IMR-90 (cell line): Measurements from ENCODE around the gene PSMD14. TPM values are rescaled to one million over a fixed set of nuclear protein-coding genes. Genes with fewer than 3 reads are reported as not detected.

Experiments used
- ATAC-seq: fragments of 200-7000 bp; cut with Tn5 transposase; 2 replicates; pipeline ENCODE4 v1.9.1; 2020; ENCODE audit warnings: low read depth, mild to moderate bottlenecking, moderate library complexity
- Bru-seq: library from RNA; stranded (reverse); fragments of 400-500 nt; gene quantifications from one replicate; lab custom pipeline; 2021; lab: Mats Ljungman, UMichigan
- BruChase-seq, 2 experiments: library from RNA; stranded (reverse); fragments of 400-500 nt; gene quantifications; one replicate each; lab custom pipeline; 2021; lab: Mats Ljungman, UMichigan
- BruUV-seq: library from RNA; stranded (reverse); fragments of 400-500 nt; replicated peaks from 2 replicates; lab custom pipeline; 2021; lab: Mats Ljungman, UMichigan
- CTCF ChIA-PET: fragments of 300-600 bp; formaldehyde crosslinking; extraction: SDS; loops from one replicate; lab custom pipeline; 2021; ENCODE audit warnings: antibody characterized with exemption; lab: Yijun Ruan, JAX
- POLR2A ChIA-PET: fragments of 300-600 bp; sonication (Branson Sonifier 250); formaldehyde crosslinking; loops from one replicate; lab custom pipeline; 2022; ENCODE audit warnings: antibody characterized with exemption; ENCODE audit not compliant: unreplicated experiment; lab: Charles Lee
- DNase-seq: peaks from one replicate; pipeline ENCODE4 v3.0.0; 2013
- H2AFZ ChIP-seq: replicated peaks from 2 replicates; pipeline ENCODE3; 2013; ENCODE audit warnings: low read length, mild to moderate bottlenecking; ENCODE audit not compliant: poor library complexity
- H2AK5ac ChIP-seq: 2 replicates; pipeline ENCODE4 v1.6.1; 2013; ENCODE audit warnings: low read depth, low read length, inconsistent platforms
- H2AK9ac ChIP-seq: replicated peaks from 2 replicates; pipeline ENCODE3; 2013; ENCODE audit warnings: mild to moderate bottlenecking, low read depth, low read length, moderate library complexity; ENCODE audit not compliant: poor library complexity
- H2BK120ac ChIP-seq: 2 replicates; pipeline ENCODE4 v1.6.1; 2013; ENCODE audit warnings: low read depth, low read length, inconsistent platforms
- H2BK15ac ChIP-seq: 3 replicates; pipeline ENCODE4 v1.6.1; 2013; ENCODE audit warnings: low read depth, low read length, inconsistent platforms
- H2BK20ac ChIP-seq: 2 replicates; pipeline ENCODE4 v1.6.1; 2013; ENCODE audit warnings: low read depth, mild to moderate bottlenecking, inconsistent platforms, low read length, moderate library complexity
- H2BK5ac ChIP-seq: 2 replicates; pipeline ENCODE4 v1.6.1; 2013; ENCODE audit warnings: mild to moderate bottlenecking, low read depth, low read length, inconsistent platforms; ENCODE audit not compliant: poor library complexity, severe bottlenecking
- H3K14ac ChIP-seq: replicated peaks from 2 replicates; pipeline ENCODE4 v1.6.1; 2013; ENCODE audit warnings: low read depth, low read length, inconsistent platforms
- H3K18ac ChIP-seq: 2 replicates; pipeline ENCODE4 v1.6.1; 2013; ENCODE audit warnings: low read depth, low read length, control low read depth
- H3K23ac ChIP-seq: 2 replicates; pipeline ENCODE4 v1.6.1; 2013; ENCODE audit warnings: low read depth, low read length, inconsistent platforms
- H3K27ac ChIP-seq: 2 replicates; pipeline ENCODE4 v1.5.1; 2013; ENCODE audit warnings: mild to moderate bottlenecking, control low read depth, low read length; ENCODE audit not compliant: insufficient read depth
- H3K27me3 ChIP-seq: 2 replicates; pipeline ENCODE4 v1.6.1; 2013; ENCODE audit warnings: low read length; ENCODE audit not compliant: control insufficient read depth, insufficient read depth
- H3K36me3 ChIP-seq: 2 replicates; pipeline ENCODE4 v1.6.1; 2013; ENCODE audit warnings: low read length, mixed read lengths; ENCODE audit not compliant: control insufficient read depth, insufficient read depth
- H3K4ac ChIP-seq: 2 replicates; pipeline ENCODE4 v1.6.1; 2013; ENCODE audit warnings: low read depth, low read length, inconsistent platforms
- H3K4me1 ChIP-seq: 2 replicates; pipeline ENCODE4 v1.6.1; 2013; ENCODE audit warnings: low read length, mixed read lengths; ENCODE audit not compliant: control insufficient read depth, insufficient read depth
- H3K4me2 ChIP-seq: 2 replicates; pipeline ENCODE4 v1.6.1; 2013; ENCODE audit warnings: low read depth, mild to moderate bottlenecking, control low read depth, low read length, moderate library complexity
- H3K4me3 ChIP-seq: 2 replicates; pipeline ENCODE4 v1.5.1; 2013; ENCODE audit warnings: low read depth, mild to moderate bottlenecking, control low read depth, low read length, moderate library complexity; ENCODE audit not compliant: insufficient read depth
- H3K56ac ChIP-seq: 2 replicates; pipeline ENCODE4 v1.6.1; 2013; ENCODE audit warnings: low read length, inconsistent platforms; ENCODE audit not compliant: insufficient read depth; ENCODE audit errors: extremely low read depth
- H3K79me1 ChIP-seq, 2 experiments: 2 replicates each; pipeline ENCODE4 v1.6.1; 2013; ENCODE audit warnings: low read length in 2 of 2, inconsistent platforms in 1 of 2, low read depth in 1 of 2
- H3K9ac ChIP-seq: 2 replicates; pipeline ENCODE4 v1.6.1; 2013; ENCODE audit warnings: low read depth, low read length, control low read depth
- H3K9me1 ChIP-seq: 2 replicates; pipeline ENCODE4 v1.6.1; 2013; ENCODE audit warnings: low read length, inconsistent platforms; ENCODE audit not compliant: insufficient read depth
- H3K9me3 ChIP-seq: 2 replicates; pipeline ENCODE4 v1.6.1; 2013; ENCODE audit warnings: low read length; ENCODE audit not compliant: control insufficient read depth, insufficient read depth
- H4K20me1 ChIP-seq: 2 replicates; pipeline ENCODE4 v1.6.1; 2013; ENCODE audit warnings: low read length, inconsistent platforms; ENCODE audit not compliant: insufficient read depth
- H4K5ac ChIP-seq: 2 replicates; pipeline ENCODE4 v1.6.1; 2013; ENCODE audit warnings: mild to moderate bottlenecking, low read depth, low read length, control low read depth
- H4K8ac ChIP-seq, 2 experiments: 2 replicates each; pipeline ENCODE4 v1.6.1; 2013; ENCODE audit warnings: low read depth in 2 of 2, low read length in 2 of 2, control low read depth in 1 of 2, inconsistent platforms in 1 of 2
- H4K91ac ChIP-seq: 2 replicates; pipeline ENCODE4 v1.6.1; 2013; ENCODE audit warnings: low read depth, low read length, inconsistent platforms; ENCODE audit not compliant: insufficient read depth
- CEBPB ChIP-seq: IDR thresholded peaks from 2 replicates; pipeline ENCODE4 v1.6.1; 2012; ENCODE audit warnings: low read depth, low read length, improper control_type of control experiment
- CHD1 ChIP-seq: IDR thresholded peaks from 2 replicates; pipeline ENCODE4 v1.6.1; 2012; ENCODE audit warnings: low read depth, low read length, improper control_type of control experiment
- ELK1 ChIP-seq: fragments of 150-350 bp; IDR thresholded peaks from 2 replicates; pipeline ENCODE4 v1.6.1; 2016; ENCODE audit warnings: low read depth, mild to moderate bottlenecking, low read length, moderate library complexity, borderline replicate concordance
- FOS ChIP-seq: fragments of 150-350 bp; IDR thresholded peaks from 2 replicates; pipeline ENCODE4 v1.6.1; 2016; ENCODE audit warnings: low read depth, low read length
- MAFK ChIP-seq: IDR thresholded peaks from 2 replicates; pipeline ENCODE4 v1.6.1; 2012; ENCODE audit warnings: low read depth, low read length, improper control_type of control experiment
- MAZ ChIP-seq: IDR thresholded peaks from 2 replicates; pipeline ENCODE4 v1.6.1; 2012; ENCODE audit warnings: low read depth, mild to moderate bottlenecking, low read length, improper control_type of control experiment, moderate library complexity, borderline replicate concordance
- MXI1 ChIP-seq: IDR thresholded peaks from 2 replicates; pipeline ENCODE4 v1.6.1; 2012; ENCODE audit warnings: low read depth, mild to moderate bottlenecking, low read length, moderate library complexity, borderline replicate concordance
- NFE2L2 ChIP-seq: fragments of 150-350 bp; IDR thresholded peaks from 2 replicates; pipeline ENCODE4 v1.6.1; 2016; ENCODE audit warnings: low read depth, mild to moderate bottlenecking, low read length
- POLR2A ChIP-seq: IDR thresholded peaks from 2 replicates; pipeline ENCODE4 v1.6.1; 2012; ENCODE audit warnings: mild to moderate bottlenecking, low read depth, low read length
- RAD21 ChIP-seq: IDR thresholded peaks from 2 replicates; pipeline ENCODE4 v1.6.1; 2012; ENCODE audit warnings: low read length, improper control_type of control experiment
- RCOR1 ChIP-seq: IDR thresholded peaks from 2 replicates; pipeline ENCODE4 v1.6.1; 2012; ENCODE audit warnings: mild to moderate bottlenecking, low read length, improper control_type of control experiment; ENCODE audit not compliant: insufficient replicate concordance
- RFX5 ChIP-seq: IDR thresholded peaks from 2 replicates; pipeline ENCODE4 v1.8.0; 2012; ENCODE audit warnings: low read depth, mild to moderate bottlenecking, low read length, moderate library complexity
- SMC3 ChIP-seq: fragments of 150-350 bp; IDR thresholded peaks from 2 replicates; pipeline ENCODE4 v1.6.1; 2016; ENCODE audit warnings: low read depth, mild to moderate bottlenecking, antibody characterized with exemption, low read length, moderate library complexity
- USF2 ChIP-seq: fragments of 150-350 bp; IDR thresholded peaks from 2 replicates; pipeline ENCODE4 v1.6.1; 2017; ENCODE audit warnings: mild to moderate bottlenecking, antibody characterized with exemption, low read length, low read depth
- WGBS, 2 experiments: methylation state at CpG; one replicate each; pipeline versions ENCODE4 v1.1.5 to v1.1.7; 2013; ENCODE audit warnings: missing lambda C conversion rate in 2 of 2; ENCODE audit not compliant: insufficient read length in 1 of 2; ENCODE audit errors: extremely low coverage in 2 of 2; 5-methylcytosine and 5-hydroxymethylcytosine counted together
- dilution Hi-C: fragments of 300-500 bp; cut with HindIII; formaldehyde crosslinking; loops from one replicate; pipeline ENCODE4 v1.14.3; 2018; ENCODE audit warnings: low sequenced_read_pairs; ENCODE audit not compliant: unreplicated experiment
- in situ Hi-C: fragments of 300-500 bp; cut with MboI; formaldehyde crosslinking; loops from 3 replicates; pipeline ENCODE4 v1.14.3; 2019; ENCODE audit warnings: low sequenced_read_pairs, inconsistent platforms, mixed read lengths
- intact Hi-C: fragments of 100-400 bp; cut with micrococcal nuclease; formaldehyde crosslinking; loops from 2 replicates; pipeline ENCODE4 v1.10.0; 2022
- long read RNA-seq: library from polyadenylated mRNA; unstranded; transcript quantifications from one replicate; pipeline ENCODE4 v2.0.0, GENCODE V29; 2021; ENCODE audit not compliant: unreplicated experiment
- polyA plus RNA-seq, 3 experiments: library from polyadenylated mRNA; depleted of rRNA; stranded (reverse); fragments of >200 nt; gene quantifications; 2 replicates each; pipeline ENCODE4 v1.2.3, GENCODE V29; 2012; ENCODE audit warnings: low replicate concordance in 1 of 3
- total RNA-seq: library from RNA; depleted of rRNA; stranded (reverse); fragments of >200 nt; gene quantifications from 2 replicates; pipeline ENCODE4 v1.2.3, GENCODE V29; 2012; rRNA removed

PSMD14 gene
- total RNA-seq (110 and 191 TPM in 2 replicates), polyA plus RNA-seq (2012; rRNA removed) (50.9 and 59.3 TPM in 2 replicates), Bru-seq, nascent RNA (percentile 85 among the genes with signal in this experiment), BruChase-seq, experiment 1, labeled RNA remaining after a 6-hour chase (percentile 58 among the genes with signal in this experiment), BruChase-seq, experiment 2, labeled RNA remaining after a 2-hour chase (percentile 65 among the genes with signal in this experiment)
- polyA plus RNA-seq (2012; cell fraction: cytosol; rRNA removed), result 12.7 and 22.7 TPM in 2 replicates
- 4.5 and 24.9 TPM in 2 replicates for polyA plus RNA-seq (2012; cell fraction: nucleus; rRNA removed; ENCODE audit: low replicate concordance)
- long read RNA-seq, transcript PSMD14-201 (12 exons, 1,954 nt), result major isoform, 98 of 112 reads
- long read RNA-seq, partial matches to known transcripts, result 8 of 112 reads
- long read RNA-seq, other reads (novel, unspliced or antisense), result 6 of 112 reads

GRCh38 chr2:161308178-161308955 is at the start of gene PSMD14:
Gene PSMD14 (plus strand): TSS chr2:161308425. CDS start chr2:161318826, 10,401 bp downstream.
- DNase-seq (peak; percentile 94), ATAC-seq (peak; percentile 97)
- Histone ChIP-seq H3K79me1 (peaks cover 7 to 18% of the 10 kb centered on the region in 2 experiments; a peak in 3 of 4 replicates), H2AK9ac (peak within 1 kb of the TSS; percentile 93), H3K18ac (peak within 1 kb of the TSS; percentile 71), H3K9me3 (peaks cover 2% of the 10 kb centered on the region; the same call in 1 of the 2 replicates), H3K4me3 (peak within 1 kb of the TSS; percentile 86), H3K23ac (peak within 1 kb of the TSS; percentile 83), H2BK15ac (no peak within 1 kb of the TSS), H3K56ac (peak within 1 kb of the TSS; percentile 75), H3K4ac (peak within 1 kb of the TSS; percentile 95), H4K91ac (peak within 1 kb of the TSS; percentile 84), H3K4me2 (peak within 1 kb of the TSS; percentile 79), H2AK5ac (peak within 1 kb of the TSS; percentile 36), H3K4me1 (peaks cover 3% of the 10 kb centered on the region; the same call in 1 of the 2 replicates), H2BK5ac (peak within 1 kb of the TSS; percentile 84), H3K27ac (peak within 1 kb of the TSS; percentile 89), H3K36me3 (no peaks in the 10 kb centered on the region), H2BK120ac (peak within 1 kb of the TSS; percentile 63; the same call in 1 of the 2 replicates), H3K14ac (peak within 1 kb of the TSS; percentile 95), H4K20me1 (peaks cover 2% of the 10 kb centered on the region), H3K9ac (peak within 1 kb of the TSS; percentile 87), H2AFZ (peak within 1 kb of the TSS; percentile 93), H4K5ac (peak within 1 kb of the TSS; percentile 75), H3K27me3 (no peaks in the 10 kb centered on the region), H2BK20ac (no peak within 1 kb of the TSS), H3K9me1 (no peaks in the 10 kb centered on the region), H4K8ac (peak within 1 kb of the TSS; percentile 89 to 91)
- intact Hi-C loops, result no loop called here
- ChIA-PET POLR2A (interaction anchor here (0.6 kb wide), 1 partner anchor 224 kb away, joined by 4 read pairs; no protein-coding TSS in a partner anchor), CTCF (no interaction called here)
- in situ Hi-C loops, result no loop called here
- dilution Hi-C loops, result no loop called here
- TSS peak; percentile 53 for BruUV-seq
- 0% methylated on average over 29 of the region's 60 CpGs; no CpG with 5 or more reads in 1 of the 2 experiments for WGBS, 2 experiments
- TF ChIP-seq MXI1, result peak; percentile 47; the same call in 1 of the 2 replicates
- TF ChIP-seq FOS, result peak; percentile 27
- peak; percentile 69; the same call in 1 of the 2 replicates for TF ChIP-seq NFE2L2
- no peak for TF ChIP-seq ELK1
- TF ChIP-seq RCOR1, result no peak
- TF ChIP-seq USF2, result peak; percentile 42; the same call in 1 of the 2 replicates
- TF ChIP-seq POLR2A, result peak; percentile 95
- TF ChIP-seq RFX5, result 0 out of 2 replicates have a peak, but pooled peaks have one; percentile 11
- TF ChIP-seq MAFK, result 0 out of 2 replicates have a peak, but pooled peaks have one; percentile 5
- no peak for TF ChIP-seq SMC3
- no peak for TF ChIP-seq RAD21
- peak; percentile 94; the same call in 1 of the 2 replicates for TF ChIP-seq CHD1
- TF ChIP-seq MAZ, result peak; percentile 23; the same call in 1 of the 2 replicates
- TF ChIP-seq CEBPB, result no peak
